ENCODE results near the gene HPS1.

DNA sequence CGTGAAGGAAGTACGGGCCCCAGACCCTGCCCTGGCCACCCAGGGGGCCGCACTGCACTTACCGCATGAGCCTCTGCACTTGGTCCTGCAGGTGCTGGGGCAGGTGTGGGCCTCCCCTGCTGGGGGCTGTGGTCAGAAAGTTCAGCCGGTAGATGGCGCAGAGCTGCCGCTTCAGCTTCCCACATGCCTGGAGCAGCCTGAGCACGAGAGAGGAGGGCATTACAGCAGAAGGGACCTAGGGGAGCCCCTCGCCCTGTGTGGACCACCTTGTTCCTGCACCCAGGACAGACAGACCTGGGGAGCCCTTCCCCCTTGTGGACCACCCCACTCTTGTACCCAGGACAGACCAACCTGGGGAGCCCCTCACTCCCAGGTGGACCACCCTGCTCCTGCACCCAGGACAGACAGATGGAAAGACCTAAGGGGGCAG, 23.0 kb downstream of the HPS1 start:
- TF ChIP-seq CTCF (IDR thresholded peaks at IDR 0.05) (no peak), POLR2A (IDR thresholded peaks at IDR 0.05) (no peak), POLR2AphosphoS5 (IDR thresholded peaks at IDR 0.05) (no peak)
